GM23338 (cell line): ENCODE measurements around the gene SND1. TPM values are rescaled to one million over a fixed set of nuclear protein-coding genes. Genes with fewer than 3 reads are reported as not detected.

Source experiments
- ATAC-seq: fragments of 200-7000 bp; cut with Tn5 transposase; 3 replicates; pipeline ENCODE4 v1.9.1; 2020
- DNase-seq: peaks from one replicate; pipeline ENCODE4 v3.0.0-alpha.2; 2015; ENCODE audit warnings: low spot score
- H2AFZ ChIP-seq: fragments of 200-600 bp; sonication (generic); 2 replicates; pipeline ENCODE4 v1.8.0; 2016; ENCODE audit warnings: antibody characterized with exemption, mild to moderate bottlenecking, moderate library complexity
- H3F3A ChIP-seq: fragments of 200-600 bp; sonication (generic); replicated peaks from 2 replicates; pipeline ENCODE4 v1.8.0; 2017; ENCODE audit warnings: antibody characterized with exemption, mixed run types, low read depth
- H3K27ac ChIP-seq: fragments of 200-600 bp; sonication (generic); 2 replicates; pipeline ENCODE4 v1.6.1; 2016; ENCODE audit warnings: low read depth
- H3K27me3 ChIP-seq: fragments of 200-600 bp; sonication (generic); 2 replicates; pipeline ENCODE4 v1.8.0; 2016; ENCODE audit warnings: mild to moderate bottlenecking, mixed run types, moderate library complexity; ENCODE audit not compliant: insufficient read depth
- H3K36me3 ChIP-seq: fragments of 200-600 bp; sonication (generic); 2 replicates; pipeline ENCODE4 v1.8.0; 2016; ENCODE audit warnings: mild to moderate bottlenecking; ENCODE audit not compliant: insufficient read depth
- H3K4me1 ChIP-seq: fragments of 200-600 bp; sonication (generic); 2 replicates; pipeline ENCODE4 v1.8.0; 2016; ENCODE audit warnings: mild to moderate bottlenecking, moderate library complexity; ENCODE audit not compliant: insufficient read depth
- H3K4me2 ChIP-seq: fragments of 200-600 bp; sonication (generic); 2 replicates; pipeline ENCODE4 v1.7.1; 2017; ENCODE audit warnings: mixed run types
- H3K4me3 ChIP-seq: fragments of 200-600 bp; sonication (generic); 2 replicates; pipeline ENCODE4 v1.6.1; 2016; ENCODE audit warnings: mixed run types
- H3K79me2 ChIP-seq: fragments of 200-600 bp; sonication (generic); replicated peaks from 2 replicates; pipeline ENCODE4 v1.8.0; 2017; ENCODE audit warnings: mild to moderate bottlenecking; ENCODE audit not compliant: insufficient read depth
- H3K9me2 ChIP-seq: fragments of 200-600 bp; sonication (generic); 2 replicates; pipeline ENCODE4 v1.8.0; 2017; ENCODE audit not compliant: insufficient read depth
- H4K20me1 ChIP-seq: fragments of 200-600 bp; sonication (generic); replicated peaks from 2 replicates; pipeline ENCODE4 v1.8.0; 2017; ENCODE audit warnings: mild to moderate bottlenecking; ENCODE audit not compliant: insufficient read depth
- H3K27ac Mint-ChIP-seq: 2 replicates; pipeline ENCODE4 v1.8.0; 2020; ENCODE audit warnings: inconsistent platforms, mild to moderate bottlenecking, moderate library complexity, mixed read lengths
- H3K27me3 Mint-ChIP-seq: 3 replicates; pipeline ENCODE4 v1.8.0; 2022; ENCODE audit warnings: low read depth, mild to moderate bottlenecking, moderate library complexity, mixed read lengths, inconsistent platforms; ENCODE audit not compliant: insufficient read depth, poor library complexity
- H3K36me3 Mint-ChIP-seq: 3 replicates; pipeline ENCODE4 v1.8.0; 2021; ENCODE audit warnings: low read depth, mild to moderate bottlenecking, inconsistent platforms, moderate library complexity, mixed read lengths
- H3K4me1 Mint-ChIP-seq: 3 replicates; pipeline ENCODE4 v1.8.0; 2020; ENCODE audit warnings: mild to moderate bottlenecking, inconsistent platforms, mixed read lengths
- H3K4me3 Mint-ChIP-seq: 3 replicates; pipeline ENCODE4 v1.8.0; 2021; ENCODE audit warnings: moderate library complexity, mild to moderate bottlenecking, inconsistent platforms, mixed read lengths
- H3K9me3 Mint-ChIP-seq: 3 replicates; pipeline ENCODE4 v1.8.0; 2020; ENCODE audit warnings: moderate library complexity, mild to moderate bottlenecking, inconsistent platforms, mixed read lengths
- CREB1 ChIP-seq: fragments of 250-450 bp; sonication (Bioruptor Pico); IDR thresholded peaks from 2 replicates; pipeline ENCODE4 v1.5.0; 2020; ENCODE audit warnings: low read depth, mild to moderate bottlenecking, moderate library complexity
- CTCF ChIP-seq, 2 experiments: fragments of 200-600 bp in 1 of 2; sonication (generic) in 1 of 2; conservative IDR thresholded peaks; 2 replicates each; pipeline versions ENCODE4 v1.5.1 to v1.6.1; 2016 to 2017; ENCODE audit warnings: antibody characterized with exemption in 2 of 2, low read depth in 2 of 2, mild to moderate bottlenecking in 2 of 2, moderate library complexity in 1 of 2
- ETS1 ChIP-seq: IDR thresholded peaks from 2 replicates; pipeline ENCODE4 v1.6.1; 2016; ENCODE audit warnings: antibody characterized with exemption
- EZH2 ChIP-seq: fragments of 200-600 bp; sonication (generic); IDR thresholded peaks from one replicate; pipeline ENCODE4 v1.8.0; 2017; ENCODE audit warnings: antibody characterized with exemption, mild to moderate bottlenecking, low read depth; ENCODE audit not compliant: unreplicated experiment
- EZH2phosphoT487 ChIP-seq: fragments of 200-600 bp; sonication (generic); IDR thresholded peaks from one replicate; pipeline ENCODE4 v1.8.1; 2018; ENCODE audit warnings: antibody characterized with exemption; ENCODE audit not compliant: unreplicated experiment
- JUNB ChIP-seq: IDR thresholded peaks from one replicate; pipeline ENCODE4 v1.6.1; 2016; ENCODE audit warnings: antibody characterized with exemption; ENCODE audit not compliant: unreplicated experiment
- NANOG ChIP-seq: IDR thresholded peaks from 2 replicates; pipeline ENCODE4 v1.6.1; 2016; ENCODE audit warnings: antibody characterized with exemption, borderline replicate concordance
- POLR2AphosphoS5 ChIP-seq: IDR thresholded peaks from 2 replicates; pipeline ENCODE4 v1.6.1; 2016; ENCODE audit warnings: antibody characterized with exemption, low read depth
- REST ChIP-seq: IDR thresholded peaks from one replicate; pipeline ENCODE4 v1.6.1; 2018; ENCODE audit warnings: antibody characterized with exemption; ENCODE audit not compliant: unreplicated experiment
- STAT1 ChIP-seq: IDR thresholded peaks from one replicate; pipeline ENCODE4 v1.6.1; 2016; ENCODE audit warnings: antibody characterized with exemption; ENCODE audit not compliant: unreplicated experiment
- ZNF114 ChIP-seq: fragments of 250-450 bp; sonication (Bioruptor Pico); IDR thresholded peaks from 2 replicates; pipeline ENCODE4 v1.5.0; 2020; ENCODE audit warnings: mild to moderate bottlenecking, moderate library complexity
- ZNF331 ChIP-seq: fragments of 250-450 bp; sonication (Bioruptor Pico); IDR thresholded peaks from 2 replicates; pipeline ENCODE4 v1.5.0; 2020; ENCODE audit warnings: low read depth, mild to moderate bottlenecking, moderate library complexity
- ZNF462 ChIP-seq: fragments of 250-450 bp; sonication (Bioruptor Pico); IDR thresholded peaks from 2 replicates; pipeline ENCODE4 v1.5.0; 2020; ENCODE audit warnings: mild to moderate bottlenecking, moderate library complexity
- polyA plus RNA-seq: library from polyadenylated mRNA; unstranded; fragments of >200 nt; fragmentation: Nextera tagmentation; extraction: Ambion mirVana; gene quantifications from 2 replicates; pipeline ENCODE4 v1.2.1, GENCODE V29; 2016
- total RNA-seq: library from RNA; depleted of rRNA; stranded (reverse); fragments of >200 nt; shearing (Covaris generic); gene quantifications from 2 replicates; pipeline ENCODE4 v1.2.3, GENCODE V29; 2014

The SND1 gene
- total and polyA plus RNA-seq, 2 experiments from 2014 or later: 107 to 254 TPM

DNA sequence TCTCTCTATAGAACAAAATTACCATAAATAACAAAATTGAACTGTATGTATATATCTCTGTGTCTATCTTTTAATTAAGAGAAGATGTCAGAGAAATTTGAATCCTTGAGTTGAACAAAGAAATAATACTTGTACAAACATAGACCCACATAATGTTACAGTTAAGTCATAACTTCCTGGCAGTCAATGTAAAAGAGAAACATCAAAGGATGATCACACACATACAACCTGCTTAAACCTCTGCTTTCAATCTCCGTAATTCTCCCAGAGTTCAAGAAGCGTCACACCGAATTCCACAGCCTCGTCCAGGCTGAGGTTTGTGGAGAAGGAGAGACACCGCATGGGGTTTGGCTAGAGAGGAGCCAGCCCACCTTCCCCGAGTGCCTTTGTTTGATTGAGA, 419.4 kb downstream of the SND1 start:
- Histone ChIP-seq H3K9me2 (no peaks in the 10 kb centered on the region), H3K27ac (no peak overlapping the region), H2AFZ (no peak overlapping the region), H3K79me2 (no peaks in the 10 kb centered on the region), H3K27me3 (no peaks in the 10 kb centered on the region), H3K4me2 (no peak overlapping the region), H3K4me1 (no peaks in the 10 kb centered on the region), H3K36me3 (no peaks in the 10 kb centered on the region), H4K20me1 (no peaks in the 10 kb centered on the region), H3F3A (no peaks in the 10 kb centered on the region), H3K4me3 (no peak overlapping the region)
- peaks cover 10% of the 10 kb centered on the region for H3K27me3 Mint-ChIP-seq
- no peak for TF ChIP-seq CTCF (conservative IDR thresholded peaks at IDR 0.05; ENCODE audit: low read depth in 2 of 2)
- TF ChIP-seq STAT1: no peak
- TF ChIP-seq REST: no peak
- TF ChIP-seq ZNF331 (CRISPR knock-in tag): no peak
- no peak for TF ChIP-seq CREB1 (CRISPR knock-in tag)
- TF ChIP-seq ZNF462 (CRISPR knock-in tag): no peak
- TF ChIP-seq NANOG: no peak
- no peak for TF ChIP-seq JUNB
- TF ChIP-seq ETS1: no peak
- no peak for TF ChIP-seq POLR2AphosphoS5
- TF ChIP-seq EZH2phosphoT487: no peak
- TF ChIP-seq EZH2: no peak
- TF ChIP-seq ZNF114: no peak
- H3K36me3 Mint-ChIP-seq: no peaks in the 10 kb centered on the region; the same call in 2 of the 3 replicates
- no peak overlapping the region for H3K4me3 Mint-ChIP-seq
- H3K27ac Mint-ChIP-seq: no peak overlapping the region; the same call in 1 of the 2 replicates
- peaks cover 33% of the 10 kb centered on the region for H3K4me1 Mint-ChIP-seq
- H3K9me3 Mint-ChIP-seq: no peaks in the 10 kb centered on the region
- no peak for DNase-seq
- no peak for ATAC-seq
